Panc1 (cell line): ENCODE data around the gene APBB3. TPM values are rescaled to one million over a fixed set of nuclear protein-coding genes. Genes with fewer than 3 reads are reported as not detected.

Experiments used
- ATAC-seq: fragments of 200-7000 bp; cut with Tn5 transposase; 2 replicates; pipeline ENCODE4 v1.9.1; 2020; ENCODE audit warnings: mild to moderate bottlenecking, moderate library complexity
- BruUV-seq: library from RNA; stranded (reverse); fragments of 400-500 nt; replicated peaks from 2 replicates; lab custom pipeline; 2021; lab: Mats Ljungman, UMichigan
- CTCF ChIA-PET: fragments of 300-600 bp; sonication (Branson Sonifier 250); formaldehyde crosslinking; loops from one replicate; lab custom pipeline; 2022; ENCODE audit warnings: antibody characterized with exemption; lab: Charles Lee
- POLR2A ChIA-PET: fragments of 300-600 bp; sonication (Branson Sonifier 250); formaldehyde crosslinking; loops from one replicate; lab custom pipeline; 2022; ENCODE audit warnings: antibody characterized with exemption; lab: Charles Lee
- DNase-seq: peaks from one replicate; pipeline ENCODE4 v3.0.0-alpha.2; 2010; ENCODE audit warnings: low read depth, low spot score
- H3K27ac ChIP-seq: 2 replicates; pipeline ENCODE4 v1.5.1; 2011; ENCODE audit warnings: mild to moderate bottlenecking, low read length, inconsistent platforms
- H3K27me3 ChIP-seq: fragments of 200-500 bp; sonication (Bioruptor generic); 2 replicates; pipeline ENCODE4 v1.6.0; 2014; ENCODE audit warnings: low read length, inconsistent platforms; ENCODE audit not compliant: control insufficient read depth, insufficient read depth
- H3K36me3 ChIP-seq: fragments of 200-500 bp; sonication (Bioruptor generic); 2 replicates; pipeline ENCODE4 v1.5.1; 2014; ENCODE audit warnings: inconsistent platforms, mild to moderate bottlenecking, low read length, moderate library complexity; ENCODE audit not compliant: control insufficient read depth, insufficient read depth
- H3K4me1 ChIP-seq: 2 replicates; pipeline ENCODE4 v1.5.1; 2011; ENCODE audit warnings: inconsistent platforms, mild to moderate bottlenecking, low read length, moderate library complexity; ENCODE audit not compliant: control insufficient read depth, insufficient read depth
- H3K4me3 ChIP-seq, 2 experiments: 2 replicates each; pipeline ENCODE4 v1.5.1; 2011 to 2012; ENCODE audit warnings: low read depth in 2 of 2, low read length in 2 of 2, mild to moderate bottlenecking in 2 of 2, inconsistent platforms in 1 of 2, moderate library complexity in 1 of 2
- H3K9me3 ChIP-seq: fragments of 200-500 bp; sonication (Bioruptor generic); 2 replicates; pipeline ENCODE4 v1.5.1; 2014; ENCODE audit warnings: low read depth, mild to moderate bottlenecking, inconsistent platforms, low read length, moderate library complexity; ENCODE audit not compliant: control insufficient read depth, insufficient read depth
- POLR2AphosphoS5 ChIP-seq: IDR thresholded peaks from 2 replicates; pipeline ENCODE4 v1.6.1; 2012; ENCODE audit warnings: mild to moderate bottlenecking, low read depth, low read length, moderate library complexity
- SIN3A ChIP-seq: IDR thresholded peaks from 2 replicates; pipeline ENCODE4 v1.6.1; 2012; ENCODE audit warnings: low read depth, mild to moderate bottlenecking, low read length, moderate library complexity, borderline replicate concordance; ENCODE audit not compliant: insufficient read depth
- TCF7L2 ChIP-seq: IDR thresholded peaks from 2 replicates; pipeline ENCODE4 v1.6.1; 2011; ENCODE audit warnings: mild to moderate bottlenecking, low read depth, low read length, inconsistent platforms
- in situ Hi-C: cut with HindIII; loops from 2 replicates; pipeline ENCODE4 v1.10.0; 2016; ENCODE audit warnings: low sequenced_read_pairs, low pct_unique_long_range_greater_than_20kb
- intact Hi-C: fragments of 100-400 bp; cut with micrococcal nuclease; formaldehyde crosslinking; loops from one replicate; pipeline ENCODE4 v1.10.0; 2022; ENCODE audit not compliant: unreplicated experiment
- total RNA-seq: library from RNA; stranded (reverse); gene quantifications from one replicate; pipeline ENCODE4 v1.2.1, GENCODE V29; 2021; ENCODE audit not compliant: unreplicated experiment
- TF ChIP-seq, protein P1 (sequence below): fragments of 450-650 bp; IDR thresholded peaks from 2 replicates; pipeline ENCODE4 v1.5.1; 2017; ENCODE audit warnings: mild to moderate bottlenecking
- TF ChIP-seq, protein P2 (sequence below), 2 experiments: IDR thresholded peaks; 2 replicates each; pipeline ENCODE4 v1.6.1; 2011 to 2012; ENCODE audit warnings: low read depth in 2 of 2, control low read depth in 1 of 2, low read length in 1 of 2, mild to moderate bottlenecking in 1 of 2, moderate library complexity in 1 of 2; ENCODE audit not compliant: insufficient read depth in 1 of 2

APBB3 gene
- total RNA-seq, 1 experiment from 2014 or later = 28.6 TPM

DNA sequence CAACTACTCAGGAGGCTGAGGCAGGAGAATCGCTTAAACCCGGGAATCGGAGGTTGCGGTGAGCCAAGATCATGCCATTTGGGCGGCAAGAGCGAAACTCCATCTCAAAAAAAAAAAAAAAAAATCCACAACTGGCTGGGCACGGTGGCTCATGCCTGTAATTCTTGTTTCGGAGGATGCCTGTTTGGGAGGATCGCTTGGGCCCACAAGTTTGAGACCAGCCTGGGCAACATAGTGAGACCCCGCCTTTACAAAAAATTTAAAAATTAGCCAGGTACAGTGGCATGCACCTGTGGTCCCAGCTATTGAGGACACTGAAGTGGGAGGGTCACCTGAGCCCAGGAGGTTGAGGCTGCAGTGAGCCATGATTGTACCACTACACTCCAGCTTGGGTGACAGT, 18.8 kb downstream of the APBB3 start:
- H3K27ac ChIP-seq = no peak overlapping the region
- BruUV-seq = no TSS peak
- no peak for TF ChIP-seq POLR2AphosphoS5
- TF ChIP-seq SIN3A = no peak
- TF ChIP-seq, protein P1, sequence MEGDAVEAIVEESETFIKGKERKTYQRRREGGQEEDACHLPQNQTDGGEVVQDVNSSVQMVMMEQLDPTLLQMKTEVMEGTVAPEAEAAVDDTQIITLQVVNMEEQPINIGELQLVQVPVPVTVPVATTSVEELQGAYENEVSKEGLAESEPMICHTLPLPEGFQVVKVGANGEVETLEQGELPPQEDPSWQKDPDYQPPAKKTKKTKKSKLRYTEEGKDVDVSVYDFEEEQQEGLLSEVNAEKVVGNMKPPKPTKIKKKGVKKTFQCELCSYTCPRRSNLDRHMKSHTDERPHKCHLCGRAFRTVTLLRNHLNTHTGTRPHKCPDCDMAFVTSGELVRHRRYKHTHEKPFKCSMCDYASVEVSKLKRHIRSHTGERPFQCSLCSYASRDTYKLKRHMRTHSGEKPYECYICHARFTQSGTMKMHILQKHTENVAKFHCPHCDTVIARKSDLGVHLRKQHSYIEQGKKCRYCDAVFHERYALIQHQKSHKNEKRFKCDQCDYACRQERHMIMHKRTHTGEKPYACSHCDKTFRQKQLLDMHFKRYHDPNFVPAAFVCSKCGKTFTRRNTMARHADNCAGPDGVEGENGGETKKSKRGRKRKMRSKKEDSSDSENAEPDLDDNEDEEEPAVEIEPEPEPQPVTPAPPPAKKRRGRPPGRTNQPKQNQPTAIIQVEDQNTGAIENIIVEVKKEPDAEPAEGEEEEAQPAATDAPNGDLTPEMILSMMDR = no peak
- TF ChIP-seq, protein P2, sequence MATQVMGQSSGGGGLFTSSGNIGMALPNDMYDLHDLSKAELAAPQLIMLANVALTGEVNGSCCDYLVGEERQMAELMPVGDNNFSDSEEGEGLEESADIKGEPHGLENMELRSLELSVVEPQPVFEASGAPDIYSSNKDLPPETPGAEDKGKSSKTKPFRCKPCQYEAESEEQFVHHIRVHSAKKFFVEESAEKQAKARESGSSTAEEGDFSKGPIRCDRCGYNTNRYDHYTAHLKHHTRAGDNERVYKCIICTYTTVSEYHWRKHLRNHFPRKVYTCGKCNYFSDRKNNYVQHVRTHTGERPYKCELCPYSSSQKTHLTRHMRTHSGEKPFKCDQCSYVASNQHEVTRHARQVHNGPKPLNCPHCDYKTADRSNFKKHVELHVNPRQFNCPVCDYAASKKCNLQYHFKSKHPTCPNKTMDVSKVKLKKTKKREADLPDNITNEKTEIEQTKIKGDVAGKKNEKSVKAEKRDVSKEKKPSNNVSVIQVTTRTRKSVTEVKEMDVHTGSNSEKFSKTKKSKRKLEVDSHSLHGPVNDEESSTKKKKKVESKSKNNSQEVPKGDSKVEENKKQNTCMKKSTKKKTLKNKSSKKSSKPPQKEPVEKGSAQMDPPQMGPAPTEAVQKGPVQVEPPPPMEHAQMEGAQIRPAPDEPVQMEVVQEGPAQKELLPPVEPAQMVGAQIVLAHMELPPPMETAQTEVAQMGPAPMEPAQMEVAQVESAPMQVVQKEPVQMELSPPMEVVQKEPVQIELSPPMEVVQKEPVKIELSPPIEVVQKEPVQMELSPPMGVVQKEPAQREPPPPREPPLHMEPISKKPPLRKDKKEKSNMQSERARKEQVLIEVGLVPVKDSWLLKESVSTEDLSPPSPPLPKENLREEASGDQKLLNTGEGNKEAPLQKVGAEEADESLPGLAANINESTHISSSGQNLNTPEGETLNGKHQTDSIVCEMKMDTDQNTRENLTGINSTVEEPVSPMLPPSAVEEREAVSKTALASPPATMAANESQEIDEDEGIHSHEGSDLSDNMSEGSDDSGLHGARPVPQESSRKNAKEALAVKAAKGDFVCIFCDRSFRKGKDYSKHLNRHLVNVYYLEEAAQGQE (IDR thresholded peaks at IDR 0.05; ENCODE audit: insufficient read depth in 1 of 2, low read depth in 2 of 2, low read length in 1 of 2) = no peak
- no peak for TF ChIP-seq TCF7L2
- H3K27me3 ChIP-seq = no peaks in the 10 kb centered on the region
- CTCF ChIA-PET = no interaction called here
- ATAC-seq = no peak
- peaks cover 34% of the 10 kb centered on the region for H3K4me1 ChIP-seq
- intact Hi-C loops (no loop called here), in situ Hi-C loops (no loop called here)
- POLR2A ChIA-PET = no interaction called here
- H3K4me3 ChIP-seq = no peak overlapping the region
- H3K36me3 ChIP-seq = peaks cover 11% of the 10 kb centered on the region
- no peaks in the 10 kb centered on the region for H3K9me3 ChIP-seq
- no peak for DNase-seq

DNA sequence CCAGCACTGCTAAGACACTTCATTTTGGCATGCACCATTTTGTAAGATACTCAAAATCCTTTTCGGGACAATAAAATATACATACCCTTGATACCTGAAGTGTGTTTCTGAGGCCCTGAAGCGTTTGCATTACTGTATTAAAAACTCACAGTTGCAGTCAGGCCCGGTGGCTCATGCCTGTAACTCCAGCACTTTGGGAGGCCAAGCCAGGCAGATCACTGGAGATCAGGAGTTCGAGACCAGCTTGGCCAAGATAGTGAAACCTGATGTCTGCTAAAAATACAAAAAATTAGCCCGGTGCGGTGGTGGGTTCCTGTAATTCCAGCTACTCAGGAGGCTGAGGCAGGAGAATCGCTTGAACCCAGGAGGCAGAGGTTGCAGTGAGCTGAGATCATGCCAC, 19.4 kb downstream of the APBB3 start:
- H3K27ac ChIP-seq = no peak overlapping the region
- CTCF ChIA-PET = no interaction called here
- ATAC-seq (no peak), DNase-seq (no peak)
- H3K27me3 ChIP-seq = no peaks in the 10 kb centered on the region
- in situ Hi-C loops (no loop called here), intact Hi-C loops (no loop called here)
- no peak for TF ChIP-seq TCF7L2
- TF ChIP-seq, protein P1 = no peak
- TF ChIP-seq SIN3A = no peak
- TF ChIP-seq, protein P2 (IDR thresholded peaks at IDR 0.05; ENCODE audit: insufficient read depth in 1 of 2, low read depth in 2 of 2, low read length in 1 of 2) = no peak
- no peak for TF ChIP-seq POLR2AphosphoS5
- BruUV-seq = no TSS peak
- no peaks in the 10 kb centered on the region for H3K9me3 ChIP-seq
- POLR2A ChIA-PET = interaction anchor here (0.7 kb wide), 1 partner anchor 17 kb away, joined by 5 read pairs; no protein-coding TSS in a partner anchor
- H3K4me1 ChIP-seq = peaks cover 33% of the 10 kb centered on the region
- no peak overlapping the region for H3K4me3 ChIP-seq
- H3K36me3 ChIP-seq = peaks cover 15% of the 10 kb centered on the region
